ENCODE data around the gene C2orf78. TPM values are rescaled to one million over a fixed set of nuclear protein-coding genes. Genes with fewer than 3 reads are reported as not detected.

Gene C2orf78
- total and polyA plus RNA-seq, 2 experiments from 2014 or later = 0.18 TPM; not detected in 1

DNA sequence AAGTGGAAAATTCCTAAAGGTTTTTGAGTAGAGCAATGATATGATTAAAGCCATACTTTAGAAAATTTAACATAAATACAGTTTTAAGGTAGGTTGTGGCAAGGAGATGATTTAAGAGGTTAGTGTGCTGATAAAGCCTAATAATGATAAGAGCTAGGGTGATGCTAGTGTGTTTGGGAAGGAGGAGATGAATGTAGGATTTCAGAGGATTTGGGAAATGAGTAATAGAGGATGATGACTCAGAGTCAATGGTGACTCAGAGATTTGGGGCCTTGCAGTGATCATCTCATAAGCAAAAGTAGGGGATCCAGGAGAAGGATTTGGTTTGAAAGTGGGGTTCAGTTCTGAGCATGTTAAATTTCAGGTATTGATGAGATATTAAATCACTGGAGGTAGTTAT is 68.0 kb downstream of the C2orf78 start:
- H3K4me3 ChIP-seq = no peak overlapping the region
- no peaks in the 10 kb centered on the region for H3K27me3 ChIP-seq
- H3K27ac ChIP-seq = no peak overlapping the region
- no peaks in the 10 kb centered on the region for H3K9me3 ChIP-seq (ENCODE audit: low read depth)
- DNase-seq (ENCODE audit: low read depth in 1 of 2, low spot score in 1 of 2) = peak in 1 of 2 donors; percentile 70
- H3K4me1 ChIP-seq (ENCODE audit: low read depth) = no peaks in the 10 kb centered on the region
- H3K36me3 ChIP-seq = peaks cover 64% of the 10 kb centered on the region
- TF ChIP-seq, protein P1, sequence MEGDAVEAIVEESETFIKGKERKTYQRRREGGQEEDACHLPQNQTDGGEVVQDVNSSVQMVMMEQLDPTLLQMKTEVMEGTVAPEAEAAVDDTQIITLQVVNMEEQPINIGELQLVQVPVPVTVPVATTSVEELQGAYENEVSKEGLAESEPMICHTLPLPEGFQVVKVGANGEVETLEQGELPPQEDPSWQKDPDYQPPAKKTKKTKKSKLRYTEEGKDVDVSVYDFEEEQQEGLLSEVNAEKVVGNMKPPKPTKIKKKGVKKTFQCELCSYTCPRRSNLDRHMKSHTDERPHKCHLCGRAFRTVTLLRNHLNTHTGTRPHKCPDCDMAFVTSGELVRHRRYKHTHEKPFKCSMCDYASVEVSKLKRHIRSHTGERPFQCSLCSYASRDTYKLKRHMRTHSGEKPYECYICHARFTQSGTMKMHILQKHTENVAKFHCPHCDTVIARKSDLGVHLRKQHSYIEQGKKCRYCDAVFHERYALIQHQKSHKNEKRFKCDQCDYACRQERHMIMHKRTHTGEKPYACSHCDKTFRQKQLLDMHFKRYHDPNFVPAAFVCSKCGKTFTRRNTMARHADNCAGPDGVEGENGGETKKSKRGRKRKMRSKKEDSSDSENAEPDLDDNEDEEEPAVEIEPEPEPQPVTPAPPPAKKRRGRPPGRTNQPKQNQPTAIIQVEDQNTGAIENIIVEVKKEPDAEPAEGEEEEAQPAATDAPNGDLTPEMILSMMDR (IDR thresholded peaks at IDR 0.05; ENCODE audit: low read depth, low read length) = no peak

DNA sequence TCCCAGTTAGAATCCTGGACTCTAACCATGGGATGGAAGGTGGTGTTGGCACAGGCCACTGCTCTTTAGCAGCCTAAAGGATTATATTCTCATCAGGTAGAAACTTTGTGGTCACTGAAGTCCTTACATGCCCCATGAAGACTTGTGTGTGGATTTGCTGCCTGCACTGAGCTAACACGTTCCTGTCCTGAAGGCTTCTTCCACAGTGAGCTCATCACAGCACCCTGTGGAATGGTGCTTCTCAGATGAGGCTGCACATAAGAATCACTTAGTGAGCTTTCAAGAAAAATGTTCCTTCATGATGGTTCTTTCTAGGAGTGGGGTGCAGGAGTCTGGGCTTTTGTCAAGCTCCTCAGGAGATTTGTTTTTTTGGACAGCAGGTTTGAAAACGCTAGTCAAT is 71.5 kb downstream of the C2orf78 start:
- H3K36me3 ChIP-seq = peaks cover 52% of the 10 kb centered on the region
- TF ChIP-seq, protein P1 (IDR thresholded peaks at IDR 0.05; ENCODE audit: low read depth, low read length) = no peak
- H3K9me3 ChIP-seq (ENCODE audit: low read depth) = no peaks in the 10 kb centered on the region
- no peak overlapping the region for H3K27ac ChIP-seq
- DNase-seq (ENCODE audit: low read depth in 1 of 2, low spot score in 1 of 2) = no peak
- H3K27me3 ChIP-seq = no peaks in the 10 kb centered on the region
- no peak overlapping the region for H3K4me3 ChIP-seq
- no peaks in the 10 kb centered on the region for H3K4me1 ChIP-seq (ENCODE audit: low read depth)

DNA sequence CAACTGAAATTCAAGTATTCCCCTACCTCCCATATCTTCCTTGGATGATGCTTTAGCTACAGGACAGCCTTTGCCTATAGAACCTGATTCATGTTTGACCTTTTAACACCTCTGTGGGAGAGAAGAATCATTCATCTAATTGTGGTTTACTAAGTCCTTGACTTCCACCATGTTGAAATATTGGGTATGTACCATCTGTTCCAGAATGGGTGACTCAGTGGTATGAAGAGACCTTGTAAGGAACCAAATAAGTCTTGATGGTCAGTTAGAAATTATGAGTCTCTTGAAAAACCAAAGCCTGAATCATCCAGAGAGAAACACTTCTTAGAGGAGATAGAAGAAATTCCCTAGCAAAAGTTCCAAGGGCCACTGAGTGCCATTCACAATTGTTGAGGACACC is 72.2 kb downstream of the C2orf78 start:
- TF ChIP-seq, protein P1 (IDR thresholded peaks at IDR 0.05; ENCODE audit: low read depth, low read length) = no peak
- no peaks in the 10 kb centered on the region for H3K9me3 ChIP-seq (ENCODE audit: low read depth)

DNA sequence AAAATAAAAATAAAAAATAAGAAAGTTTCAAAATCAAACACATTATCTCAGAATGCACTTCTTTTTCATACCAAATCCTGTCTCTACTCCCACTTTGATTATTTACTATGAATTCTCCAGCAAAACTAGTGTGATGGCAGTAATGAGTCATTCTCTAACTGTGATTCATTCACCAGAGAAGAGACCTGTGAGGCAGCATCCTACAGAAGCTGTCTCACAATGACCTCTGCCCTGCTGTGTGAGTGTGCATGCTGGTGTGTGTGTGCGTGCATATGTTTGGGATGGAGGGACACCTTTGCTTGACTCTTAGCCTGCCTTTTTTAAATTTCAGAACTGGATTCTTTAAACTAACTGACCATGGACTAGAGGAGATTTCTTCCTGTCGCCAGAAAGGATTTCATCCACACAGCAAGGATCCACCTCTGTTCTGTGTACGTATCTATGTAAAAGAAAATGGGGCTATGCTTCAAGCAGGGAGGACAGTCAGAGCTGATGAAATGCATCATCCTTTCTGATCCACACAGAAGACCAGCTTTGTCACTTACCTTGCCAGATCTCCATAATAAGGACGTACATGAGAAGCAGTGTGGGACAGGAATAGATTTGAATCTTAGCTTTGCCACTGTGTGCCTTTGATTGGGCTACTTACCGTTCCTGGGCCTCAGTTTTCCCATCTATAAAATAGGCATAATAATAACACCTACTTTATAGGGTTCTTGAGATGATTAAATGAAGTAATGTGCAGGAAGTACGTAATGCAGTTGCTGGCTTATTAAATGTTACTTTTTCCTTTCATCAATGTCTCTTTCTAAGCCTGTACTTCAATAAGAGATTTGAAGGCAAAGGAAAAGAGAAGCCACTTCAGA is 76.0 kb downstream of the C2orf78 start:
- DNase-seq (ENCODE audit: low read depth in 1 of 2, low spot score in 1 of 2) = peak in 1 of 2 donors; percentile 59
- Histone ChIP-seq H3K4me1 (ENCODE audit: low read depth) (no peaks in the 10 kb centered on the region), H3K9me3 (ENCODE audit: low read depth) (no peaks in the 10 kb centered on the region), H3K27ac (no peak overlapping the region), H3K4me3 (no peak overlapping the region), H3K27me3 (no peaks in the 10 kb centered on the region), H3K36me3 (peaks cover 49% of the 10 kb centered on the region)
- TF ChIP-seq, protein P1 (IDR thresholded peaks at IDR 0.05; ENCODE audit: low read depth, low read length) = no peak

More for the DNA sequence above, 72.2 kb downstream of the C2orf78 start:
- DNase-seq (ENCODE audit: low read depth in 1 of 2, low spot score in 1 of 2) = peak in 1 of 2 donors; percentile 44
- Histone ChIP-seq H3K27me3 (no peaks in the 10 kb centered on the region), H3K27ac (no peak overlapping the region), H3K4me1 (ENCODE audit: low read depth) (no peaks in the 10 kb centered on the region), H3K36me3 (peaks cover 52% of the 10 kb centered on the region), H3K4me3 (no peak overlapping the region)

DNA sequence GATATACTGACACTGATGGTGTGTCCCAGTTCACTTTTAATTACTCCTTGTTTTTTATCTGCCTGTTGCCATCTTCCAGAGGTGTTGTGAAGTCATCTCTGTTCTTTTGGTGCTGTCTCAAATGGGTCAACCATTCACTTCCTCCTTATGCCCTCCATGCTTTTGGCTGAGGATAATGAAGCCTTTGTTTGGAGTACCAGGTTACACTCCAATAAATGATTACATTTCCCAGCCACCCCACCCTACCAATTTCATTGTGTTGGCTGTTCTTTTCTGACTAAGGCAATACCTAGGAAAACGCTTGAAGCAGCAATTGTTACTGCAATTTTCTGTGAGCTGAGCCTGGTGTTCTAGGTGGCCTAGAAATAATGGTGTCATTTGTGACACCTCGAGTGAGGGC is 79.0 kb downstream of the C2orf78 start:
- H3K4me3 ChIP-seq = no peak overlapping the region
- no peak for DNase-seq (ENCODE audit: low read depth in 1 of 2, low spot score in 1 of 2)
- TF ChIP-seq, protein P1 (IDR thresholded peaks at IDR 0.05; ENCODE audit: low read depth, low read length) = no peak
- no peaks in the 10 kb centered on the region for H3K27me3 ChIP-seq
- no peaks in the 10 kb centered on the region for H3K4me1 ChIP-seq (ENCODE audit: low read depth)
- H3K9me3 ChIP-seq (ENCODE audit: low read depth) = no peaks in the 10 kb centered on the region
- H3K27ac ChIP-seq = no peak overlapping the region
- peaks cover 47% of the 10 kb centered on the region for H3K36me3 ChIP-seq

Other genes with a start within 250 kb of the C2orf78 start
- gene NAT8, start 141.8 kb upstream of the C2orf78 start, total RNA-seq = not detected in 2 replicates
- gene NAT8, start 141.8 kb upstream of the C2orf78 start, polyA plus RNA-seq = not detected in 2 replicates
- 12.9 and 28.9 TPM in 2 replicates for gene TPRKB, start 46.8 kb upstream of the C2orf78 start, total RNA-seq
- 47.7 and 63.1 TPM in 2 replicates for gene TPRKB, start 46.8 kb upstream of the C2orf78 start, polyA plus RNA-seq
- gene DUSP11, start 4.1 kb upstream of the C2orf78 start, total RNA-seq = 15.2 and 16.9 TPM in 2 replicates
- 22.2 and 31.6 TPM in 2 replicates for gene DUSP11, start 4.1 kb upstream of the C2orf78 start, polyA plus RNA-seq
- 24.8 and 31.9 TPM in 2 replicates for gene STAMBP, start 44.8 kb downstream of the C2orf78 start, total RNA-seq
- 35.7 and 49.3 TPM in 2 replicates for gene STAMBP, start 44.8 kb downstream of the C2orf78 start, polyA plus RNA-seq
- gene ACTG2, start 108.8 kb downstream of the C2orf78 start, total RNA-seq = 0.42 and 4.0 TPM in 2 replicates
- 0.55 and 6.9 TPM in 2 replicates for gene ACTG2, start 108.8 kb downstream of the C2orf78 start, polyA plus RNA-seq
- 51.9 and 68.9 TPM in 2 replicates for gene DGUOK, start 142.7 kb downstream of the C2orf78 start, total RNA-seq
- 127 and 130 TPM in 2 replicates for gene DGUOK, start 142.7 kb downstream of the C2orf78 start, polyA plus RNA-seq
- 9.1 and 10.2 TPM in 2 replicates for gene TET3, start 200.7 kb downstream of the C2orf78 start, total RNA-seq
- 1.6 and 2.9 TPM in 2 replicates for gene TET3, start 200.7 kb downstream of the C2orf78 start, polyA plus RNA-seq